ENCODE measurements around the gene POLG.

DNA sequence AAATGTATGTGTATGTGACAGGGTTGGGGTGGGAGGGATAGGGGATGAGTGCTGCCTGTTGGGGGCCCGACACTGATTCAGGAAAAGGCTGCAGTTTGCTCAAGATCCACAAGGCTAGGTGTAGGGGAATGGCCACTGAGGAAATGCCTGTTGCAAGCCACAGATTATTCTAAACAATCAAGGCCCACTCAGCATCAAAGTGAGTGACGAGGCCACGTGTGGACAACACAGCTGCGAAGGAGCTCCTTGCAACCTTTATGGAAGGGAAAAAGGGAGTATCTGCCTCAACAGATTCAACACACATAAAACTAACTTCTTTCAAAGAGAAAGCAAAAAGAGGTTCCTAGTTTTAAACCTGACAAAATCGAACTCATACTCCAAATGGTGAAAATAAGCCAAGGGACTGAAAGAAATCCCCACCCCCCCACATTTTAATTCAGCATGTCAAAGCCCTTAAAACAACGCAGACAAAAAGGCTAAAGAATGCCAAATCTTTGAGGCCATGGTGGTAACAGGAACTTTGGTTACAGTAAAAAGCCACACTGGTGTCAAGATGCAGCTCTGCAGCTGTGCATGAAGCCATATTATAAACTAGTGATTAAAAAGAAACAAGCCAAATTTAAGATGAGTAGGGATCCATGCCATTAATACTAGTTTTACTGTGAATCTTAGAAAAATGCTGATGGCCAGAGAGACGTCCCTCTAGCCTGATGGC lies 3.6 kb downstream of the POLG start:
- TF ChIP-seq SMC3 (IDR thresholded peaks at IDR 0.05; ENCODE audit: low read depth, low read length) (no peak), CEBPB (IDR thresholded peaks at IDR 0.05; ENCODE audit: low read depth, low read length) (no peak), POLR2A (IDR thresholded peaks at IDR 0.05; ENCODE audit: low read depth, low read length) (no peak), RFX5 (IDR thresholded peaks at IDR 0.05; ENCODE audit: low read depth, low read length) (no peak), CHD1 (IDR thresholded peaks at IDR 0.05; ENCODE audit: low read depth, low read length) (no peak), RAD21 (IDR thresholded peaks at IDR 0.05; ENCODE audit: low read length) (no peak), FOS (IDR thresholded peaks at IDR 0.05; ENCODE audit: low read depth, low read length) (no peak), RCOR1 (IDR thresholded peaks at IDR 0.05; ENCODE audit: insufficient replicate concordance, low read length) (no peak)
- TF ChIP-seq, protein P1, sequence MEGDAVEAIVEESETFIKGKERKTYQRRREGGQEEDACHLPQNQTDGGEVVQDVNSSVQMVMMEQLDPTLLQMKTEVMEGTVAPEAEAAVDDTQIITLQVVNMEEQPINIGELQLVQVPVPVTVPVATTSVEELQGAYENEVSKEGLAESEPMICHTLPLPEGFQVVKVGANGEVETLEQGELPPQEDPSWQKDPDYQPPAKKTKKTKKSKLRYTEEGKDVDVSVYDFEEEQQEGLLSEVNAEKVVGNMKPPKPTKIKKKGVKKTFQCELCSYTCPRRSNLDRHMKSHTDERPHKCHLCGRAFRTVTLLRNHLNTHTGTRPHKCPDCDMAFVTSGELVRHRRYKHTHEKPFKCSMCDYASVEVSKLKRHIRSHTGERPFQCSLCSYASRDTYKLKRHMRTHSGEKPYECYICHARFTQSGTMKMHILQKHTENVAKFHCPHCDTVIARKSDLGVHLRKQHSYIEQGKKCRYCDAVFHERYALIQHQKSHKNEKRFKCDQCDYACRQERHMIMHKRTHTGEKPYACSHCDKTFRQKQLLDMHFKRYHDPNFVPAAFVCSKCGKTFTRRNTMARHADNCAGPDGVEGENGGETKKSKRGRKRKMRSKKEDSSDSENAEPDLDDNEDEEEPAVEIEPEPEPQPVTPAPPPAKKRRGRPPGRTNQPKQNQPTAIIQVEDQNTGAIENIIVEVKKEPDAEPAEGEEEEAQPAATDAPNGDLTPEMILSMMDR (conservative IDR thresholded peaks at IDR 0.05; ENCODE audit: low read depth, low read length) = no peak
- TF ChIP-seq, protein P2, sequence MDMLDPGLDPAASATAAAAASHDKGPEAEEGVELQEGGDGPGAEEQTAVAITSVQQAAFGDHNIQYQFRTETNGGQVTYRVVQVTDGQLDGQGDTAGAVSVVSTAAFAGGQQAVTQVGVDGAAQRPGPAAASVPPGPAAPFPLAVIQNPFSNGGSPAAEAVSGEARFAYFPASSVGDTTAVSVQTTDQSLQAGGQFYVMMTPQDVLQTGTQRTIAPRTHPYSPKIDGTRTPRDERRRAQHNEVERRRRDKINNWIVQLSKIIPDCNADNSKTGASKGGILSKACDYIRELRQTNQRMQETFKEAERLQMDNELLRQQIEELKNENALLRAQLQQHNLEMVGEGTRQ (IDR thresholded peaks at IDR 0.05; ENCODE audit: low read depth, low read length) = no peak
- TF ChIP-seq, protein P3, sequence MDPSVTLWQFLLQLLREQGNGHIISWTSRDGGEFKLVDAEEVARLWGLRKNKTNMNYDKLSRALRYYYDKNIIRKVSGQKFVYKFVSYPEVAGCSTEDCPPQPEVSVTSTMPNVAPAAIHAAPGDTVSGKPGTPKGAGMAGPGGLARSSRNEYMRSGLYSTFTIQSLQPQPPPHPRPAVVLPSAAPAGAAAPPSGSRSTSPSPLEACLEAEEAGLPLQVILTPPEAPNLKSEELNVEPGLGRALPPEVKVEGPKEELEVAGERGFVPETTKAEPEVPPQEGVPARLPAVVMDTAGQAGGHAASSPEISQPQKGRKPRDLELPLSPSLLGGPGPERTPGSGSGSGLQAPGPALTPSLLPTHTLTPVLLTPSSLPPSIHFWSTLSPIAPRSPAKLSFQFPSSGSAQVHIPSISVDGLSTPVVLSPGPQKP (IDR thresholded peaks at IDR 0.05; ENCODE audit: borderline replicate concordance, low read depth, low read length) = no peak

All from IMR-90 (cell line).